GM23338 (cell line): ENCODE results near the gene NFE2L3. TPM values are rescaled to one million over a fixed set of nuclear protein-coding genes. Genes with fewer than 3 reads are reported as not detected.
"Not testable (repeated sequence)": the region's sequence is repeated elsewhere in the genome, so short reads cannot be mapped to it uniquely, and the experiment has no call there.

Experiments
- ATAC-seq: fragments of 200-7000 bp; cut with Tn5 transposase; 3 replicates; pipeline ENCODE4 v1.9.1; 2020
- DNase-seq: peaks from one replicate; pipeline ENCODE4 v3.0.0-alpha.2; 2015; ENCODE audit warnings: low spot score
- H2AFZ ChIP-seq: fragments of 200-600 bp; sonication (generic); 2 replicates; pipeline ENCODE4 v1.8.0; 2016; ENCODE audit warnings: antibody characterized with exemption, mild to moderate bottlenecking, moderate library complexity
- H3F3A ChIP-seq: fragments of 200-600 bp; sonication (generic); replicated peaks from 2 replicates; pipeline ENCODE4 v1.8.0; 2017; ENCODE audit warnings: antibody characterized with exemption, mixed run types, low read depth
- H3K27ac ChIP-seq: fragments of 200-600 bp; sonication (generic); 2 replicates; pipeline ENCODE4 v1.6.1; 2016; ENCODE audit warnings: low read depth
- H3K27me3 ChIP-seq: fragments of 200-600 bp; sonication (generic); 2 replicates; pipeline ENCODE4 v1.8.0; 2016; ENCODE audit warnings: mild to moderate bottlenecking, mixed run types, moderate library complexity; ENCODE audit not compliant: insufficient read depth
- H3K36me3 ChIP-seq: fragments of 200-600 bp; sonication (generic); 2 replicates; pipeline ENCODE4 v1.8.0; 2016; ENCODE audit warnings: mild to moderate bottlenecking; ENCODE audit not compliant: insufficient read depth
- H3K4me1 ChIP-seq: fragments of 200-600 bp; sonication (generic); 2 replicates; pipeline ENCODE4 v1.8.0; 2016; ENCODE audit warnings: mild to moderate bottlenecking, moderate library complexity; ENCODE audit not compliant: insufficient read depth
- H3K4me2 ChIP-seq: fragments of 200-600 bp; sonication (generic); 2 replicates; pipeline ENCODE4 v1.7.1; 2017; ENCODE audit warnings: mixed run types
- H3K4me3 ChIP-seq: fragments of 200-600 bp; sonication (generic); 2 replicates; pipeline ENCODE4 v1.6.1; 2016; ENCODE audit warnings: mixed run types
- H3K79me2 ChIP-seq: fragments of 200-600 bp; sonication (generic); replicated peaks from 2 replicates; pipeline ENCODE4 v1.8.0; 2017; ENCODE audit warnings: mild to moderate bottlenecking; ENCODE audit not compliant: insufficient read depth
- H3K9me2 ChIP-seq: fragments of 200-600 bp; sonication (generic); 2 replicates; pipeline ENCODE4 v1.8.0; 2017; ENCODE audit not compliant: insufficient read depth
- H4K20me1 ChIP-seq: fragments of 200-600 bp; sonication (generic); replicated peaks from 2 replicates; pipeline ENCODE4 v1.8.0; 2017; ENCODE audit warnings: mild to moderate bottlenecking; ENCODE audit not compliant: insufficient read depth
- H3K27ac Mint-ChIP-seq: 2 replicates; pipeline ENCODE4 v1.8.0; 2020; ENCODE audit warnings: inconsistent platforms, mild to moderate bottlenecking, moderate library complexity, mixed read lengths
- H3K27me3 Mint-ChIP-seq: 3 replicates; pipeline ENCODE4 v1.8.0; 2022; ENCODE audit warnings: low read depth, mild to moderate bottlenecking, moderate library complexity, mixed read lengths, inconsistent platforms; ENCODE audit not compliant: insufficient read depth, poor library complexity
- H3K36me3 Mint-ChIP-seq: 3 replicates; pipeline ENCODE4 v1.8.0; 2021; ENCODE audit warnings: low read depth, mild to moderate bottlenecking, inconsistent platforms, moderate library complexity, mixed read lengths
- H3K4me1 Mint-ChIP-seq: 3 replicates; pipeline ENCODE4 v1.8.0; 2020; ENCODE audit warnings: mild to moderate bottlenecking, inconsistent platforms, mixed read lengths
- H3K4me3 Mint-ChIP-seq: 3 replicates; pipeline ENCODE4 v1.8.0; 2021; ENCODE audit warnings: moderate library complexity, mild to moderate bottlenecking, inconsistent platforms, mixed read lengths
- H3K9me3 Mint-ChIP-seq: 3 replicates; pipeline ENCODE4 v1.8.0; 2020; ENCODE audit warnings: moderate library complexity, mild to moderate bottlenecking, inconsistent platforms, mixed read lengths
- CREB1 ChIP-seq: fragments of 250-450 bp; sonication (Bioruptor Pico); IDR thresholded peaks from 2 replicates; pipeline ENCODE4 v1.5.0; 2020; ENCODE audit warnings: low read depth, mild to moderate bottlenecking, moderate library complexity
- CTCF ChIP-seq, 2 experiments: fragments of 200-600 bp in 1 of 2; sonication (generic) in 1 of 2; conservative IDR thresholded peaks; 2 replicates each; pipeline versions ENCODE4 v1.5.1 to v1.6.1; 2016 to 2017; ENCODE audit warnings: antibody characterized with exemption in 2 of 2, low read depth in 2 of 2, mild to moderate bottlenecking in 2 of 2, moderate library complexity in 1 of 2
- ETS1 ChIP-seq: IDR thresholded peaks from 2 replicates; pipeline ENCODE4 v1.6.1; 2016; ENCODE audit warnings: antibody characterized with exemption
- REST ChIP-seq: IDR thresholded peaks from one replicate; pipeline ENCODE4 v1.6.1; 2018; ENCODE audit warnings: antibody characterized with exemption; ENCODE audit not compliant: unreplicated experiment
- ZNF114 ChIP-seq: fragments of 250-450 bp; sonication (Bioruptor Pico); IDR thresholded peaks from 2 replicates; pipeline ENCODE4 v1.5.0; 2020; ENCODE audit warnings: mild to moderate bottlenecking, moderate library complexity
- polyA plus RNA-seq: library from polyadenylated mRNA; unstranded; fragments of >200 nt; fragmentation: Nextera tagmentation; extraction: Ambion mirVana; gene quantifications from 2 replicates; pipeline ENCODE4 v1.2.1, GENCODE V29; 2016
- total RNA-seq: library from RNA; depleted of rRNA; stranded (reverse); fragments of >200 nt; shearing (Covaris generic); gene quantifications from 2 replicates; pipeline ENCODE4 v1.2.3, GENCODE V29; 2014

NFE2L3 gene
- total and polyA plus RNA-seq, 2 experiments from 2014 or later = 62.0 to 142 TPM

- Histone ChIP-seq H3K79me2 (peaks cover 68% of the 10 kb centered on the region), H3K36me3 (peaks cover 17% of the 10 kb centered on the region), H4K20me1 (peaks cover 29% of the 10 kb centered on the region)
- Mint-ChIP-seq H3K27me3 (peaks cover 10% of the 10 kb centered on the region), H3K4me1 (peaks cover 26% of the 10 kb centered on the region), H3K9me3 (peaks cover 40% of the 10 kb centered on the region), H3K36me3 (peaks cover 88% of the 10 kb centered on the region)
- DNase-seq, H3K27ac Mint-ChIP-seq, H3K4me1 ChIP-seq, H2AFZ ChIP-seq, H3K9me2 ChIP-seq, H3K4me2 ChIP-seq, H3K4me3 ChIP-seq, H3K27ac ChIP-seq, ATAC-seq, H3F3A ChIP-seq, H3K4me3 Mint-ChIP-seq, H3K27me3 ChIP-seq: not testable (repeated sequence)
Measured at GRCh38 chr7:26175903-26176302, 23.9 kb downstream of the NFE2L3 start.

GRCh38 chr7:26176696-26177095 is 24.7 kb downstream of the NFE2L3 start:
- not testable (repeated sequence) for H3K4me3 Mint-ChIP-seq, H3K4me2 ChIP-seq, H3K27ac Mint-ChIP-seq, H2AFZ ChIP-seq, H3F3A ChIP-seq, DNase-seq, H3K27ac ChIP-seq, ATAC-seq, H3K27me3 ChIP-seq, H3K9me2 ChIP-seq, H3K4me3 ChIP-seq, H3K4me1 ChIP-seq
- Mint-ChIP-seq H3K4me1 (peaks cover 31% of the 10 kb centered on the region), H3K9me3 (peaks cover 39% of the 10 kb centered on the region), H3K36me3 (peaks cover 86% of the 10 kb centered on the region), H3K27me3 (peaks cover 12% of the 10 kb centered on the region)
- H3K79me2 ChIP-seq = peaks cover 60% of the 10 kb centered on the region
- peaks cover 13% of the 10 kb centered on the region for H3K36me3 ChIP-seq
- H4K20me1 ChIP-seq = peaks cover 21% of the 10 kb centered on the region

- H2AFZ ChIP-seq, H3F3A ChIP-seq, H3K27ac Mint-ChIP-seq, H3K4me2 ChIP-seq, H3K9me2 ChIP-seq, H3K4me3 ChIP-seq, ATAC-seq, H3K4me1 ChIP-seq, H3K4me3 Mint-ChIP-seq, DNase-seq, H3K27me3 ChIP-seq, H3K27ac ChIP-seq: not testable (repeated sequence)
- peaks cover 37% of the 10 kb centered on the region for H3K9me3 Mint-ChIP-seq
- peaks cover 86% of the 10 kb centered on the region for H3K36me3 Mint-ChIP-seq
- peaks cover 12% of the 10 kb centered on the region for H3K27me3 Mint-ChIP-seq
- H4K20me1 ChIP-seq = peaks cover 19% of the 10 kb centered on the region
- peaks cover 13% of the 10 kb centered on the region for H3K36me3 ChIP-seq
- H3K79me2 ChIP-seq = peaks cover 54% of the 10 kb centered on the region
- H3K4me1 Mint-ChIP-seq = peaks cover 32% of the 10 kb centered on the region
Measured at GRCh38 chr7:26177269-26177668, 25.3 kb downstream of the NFE2L3 start.

- H3K4me1 Mint-ChIP-seq = peaks cover 29% of the 10 kb centered on the region
- H3K4me1 ChIP-seq = peaks cover 4% of the 10 kb centered on the region; the same call in 1 of the 2 replicates
- peaks cover 84% of the 10 kb centered on the region for H3K36me3 Mint-ChIP-seq
- no peak overlapping the region for H2AFZ ChIP-seq
- H3K9me3 Mint-ChIP-seq = peaks cover 33% of the 10 kb centered on the region
- peaks cover 19% of the 10 kb centered on the region for H4K20me1 ChIP-seq
- no peak overlapping the region for H3K4me3 ChIP-seq
- peaks cover 13% of the 10 kb centered on the region for H3K36me3 ChIP-seq
- no peaks in the 10 kb centered on the region for H3K9me2 ChIP-seq
- ATAC-seq = no peak
- DNase-seq = no peak
- H3K27me3 ChIP-seq = no peaks in the 10 kb centered on the region
- no peak overlapping the region; the same call in 1 of the 2 replicates for H3K27ac Mint-ChIP-seq
- H3K27me3 Mint-ChIP-seq = peaks cover 16% of the 10 kb centered on the region
- peaks cover 13% of the 10 kb centered on the region; the same call in 1 of the 2 replicates for H3F3A ChIP-seq
- H3K4me2 ChIP-seq = no peak overlapping the region
- peaks cover 42% of the 10 kb centered on the region for H3K79me2 ChIP-seq
- no peak overlapping the region for H3K27ac ChIP-seq
- H3K4me3 Mint-ChIP-seq = no peak overlapping the region
- TF ChIP-seq REST = no peak
- TF ChIP-seq ZNF114 (CRISPR knock-in tag) = no peak
- TF ChIP-seq CTCF (conservative IDR thresholded peaks at IDR 0.05; ENCODE audit: low read depth in 2 of 2) = no peak
- no peak for TF ChIP-seq CREB1 (CRISPR knock-in tag)
- TF ChIP-seq ETS1 = no peak
Measured at GRCh38 chr7:26178272-26178960, 26.4 kb downstream of the NFE2L3 start.
